Uterus (tissue), 4 donors: Measurements from ENCODE around the gene PLAU. TPM values are rescaled to one million over a fixed set of nuclear protein-coding genes. Genes with fewer than 3 reads are reported as not detected.

Source experiments
- DNase-seq, 2 donors: peaks; one replicate each; pipeline ENCODE4 v3.0.0-alpha.2; 2019 to 2020
- H3K27ac ChIP-seq, 2 donors: fragments of 200-600 bp; sonication (generic); 1 replicate in 1 of 2; 2 replicates in 1 of 2; pipeline ENCODE4 v1.5.1; 2016 to 2018
- H3K27me3 ChIP-seq, 2 donors: fragments of 200-600 bp; sonication (generic); one replicate each; pipeline ENCODE4 v1.5.1; 2018 to 2019; ENCODE audit warnings: control low read depth in 1 of 2
- H3K36me3 ChIP-seq, 2 donors: fragments of 200-600 bp; sonication (generic); one replicate each; pipeline ENCODE4 v1.5.1; 2019; ENCODE audit warnings: control low read depth in 1 of 2
- H3K4me1 ChIP-seq, 2 donors: fragments of 200-600 bp; sonication (generic); one replicate each; pipeline ENCODE4 v1.5.1; 2018 to 2019; ENCODE audit warnings: control low read depth in 1 of 2
- H3K4me3 ChIP-seq, 2 donors: fragments of 200-600 bp; sonication (generic); 1 replicate in 1 of 2; 2 replicates in 1 of 2; pipeline ENCODE4 v1.5.1; 2018 to 2019; ENCODE audit warnings: mild to moderate bottlenecking in 1 of 2
- H3K9me3 ChIP-seq, 2 donors: fragments of 200-600 bp; sonication (generic); one replicate each; pipeline ENCODE4 v1.5.1; 2019; ENCODE audit warnings: control low read depth in 1 of 2
- POLR2A ChIP-seq, 2 donors: fragments of 450-650 bp; IDR thresholded peaks; one replicate each; pipeline ENCODE4 v1.6.1; 2016; ENCODE audit warnings: antibody characterized with exemption in 2 of 2, mild to moderate bottlenecking in 1 of 2, moderate library complexity in 1 of 2
- intact Hi-C: fragments of 100-400 bp; cut with DNase I; formaldehyde crosslinking; loops from one replicate; pipeline ENCODE4 v1.15.1; 2023; ENCODE audit warnings: low total_unique reads
- total RNA-seq, 4 donors: library from RNA; depleted of rRNA in 3 of 4; stranded (reverse); fragments of >200 nt in 3 of 4; gene quantifications; one replicate each; pipeline versions ENCODE4 v1.1.0 to v1.2.4, GENCODE V29; 2014 to 2023
- TF ChIP-seq, protein P1 (sequence below), 4 experiments: fragments of 200-600 bp in 2 of 4; fragments of 450-650 bp in 2 of 4; sonication (generic) in 2 of 4; IDR thresholded peaks; one replicate each; pipeline ENCODE4 v1.5.1; 2016 to 2019; ENCODE audit warnings: antibody characterized with exemption in 4 of 4, mild to moderate bottlenecking in 2 of 4, moderate library complexity in 1 of 4
- donor health status: DM: yes; HTN: yes; CAD: no.

PLAU gene
- total RNA-seq, 4 donors from 2014 or later: 1.8 to 15.3 (median 9.0) TPM

DNA sequence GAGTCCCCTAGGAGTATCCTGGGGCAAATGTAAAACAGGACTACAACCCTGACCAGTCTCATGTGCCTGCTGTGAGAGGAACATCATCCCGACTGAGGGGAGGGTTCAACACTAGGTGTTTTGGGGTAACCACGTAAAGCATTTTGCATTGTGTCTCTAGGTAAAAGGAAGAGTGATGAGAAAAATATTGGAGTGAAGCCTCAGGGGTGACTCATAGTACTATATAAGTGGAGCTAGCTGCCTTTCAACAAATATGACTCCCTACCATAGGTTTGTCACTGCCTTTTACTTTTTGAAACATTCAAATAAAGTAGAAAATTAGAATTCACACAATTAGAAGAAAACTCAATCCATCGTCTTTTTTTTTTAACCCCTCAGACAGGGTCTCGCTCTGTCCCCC is 34.0 kb upstream of the PLAU start:
- TF ChIP-seq, protein P1, sequence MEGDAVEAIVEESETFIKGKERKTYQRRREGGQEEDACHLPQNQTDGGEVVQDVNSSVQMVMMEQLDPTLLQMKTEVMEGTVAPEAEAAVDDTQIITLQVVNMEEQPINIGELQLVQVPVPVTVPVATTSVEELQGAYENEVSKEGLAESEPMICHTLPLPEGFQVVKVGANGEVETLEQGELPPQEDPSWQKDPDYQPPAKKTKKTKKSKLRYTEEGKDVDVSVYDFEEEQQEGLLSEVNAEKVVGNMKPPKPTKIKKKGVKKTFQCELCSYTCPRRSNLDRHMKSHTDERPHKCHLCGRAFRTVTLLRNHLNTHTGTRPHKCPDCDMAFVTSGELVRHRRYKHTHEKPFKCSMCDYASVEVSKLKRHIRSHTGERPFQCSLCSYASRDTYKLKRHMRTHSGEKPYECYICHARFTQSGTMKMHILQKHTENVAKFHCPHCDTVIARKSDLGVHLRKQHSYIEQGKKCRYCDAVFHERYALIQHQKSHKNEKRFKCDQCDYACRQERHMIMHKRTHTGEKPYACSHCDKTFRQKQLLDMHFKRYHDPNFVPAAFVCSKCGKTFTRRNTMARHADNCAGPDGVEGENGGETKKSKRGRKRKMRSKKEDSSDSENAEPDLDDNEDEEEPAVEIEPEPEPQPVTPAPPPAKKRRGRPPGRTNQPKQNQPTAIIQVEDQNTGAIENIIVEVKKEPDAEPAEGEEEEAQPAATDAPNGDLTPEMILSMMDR (IDR thresholded peaks at IDR 0.05): no peak
- no peak for TF ChIP-seq POLR2A (IDR thresholded peaks at IDR 0.05)
- Histone ChIP-seq H3K4me1 (peaks cover 3 to 10% of the 10 kb centered on the region in 2 donors), H3K27me3 (no peaks in the 10 kb centered on the region), H3K36me3 (no peaks in the 10 kb centered on the region), H3K9me3 (no peaks in the 10 kb centered on the region), H3K4me3 (no peak overlapping the region), H3K27ac (peak overlapping the region; percentile 23 to 26)
- intact Hi-C loops: no loop called here
- DNase-seq: no peak

DNA sequence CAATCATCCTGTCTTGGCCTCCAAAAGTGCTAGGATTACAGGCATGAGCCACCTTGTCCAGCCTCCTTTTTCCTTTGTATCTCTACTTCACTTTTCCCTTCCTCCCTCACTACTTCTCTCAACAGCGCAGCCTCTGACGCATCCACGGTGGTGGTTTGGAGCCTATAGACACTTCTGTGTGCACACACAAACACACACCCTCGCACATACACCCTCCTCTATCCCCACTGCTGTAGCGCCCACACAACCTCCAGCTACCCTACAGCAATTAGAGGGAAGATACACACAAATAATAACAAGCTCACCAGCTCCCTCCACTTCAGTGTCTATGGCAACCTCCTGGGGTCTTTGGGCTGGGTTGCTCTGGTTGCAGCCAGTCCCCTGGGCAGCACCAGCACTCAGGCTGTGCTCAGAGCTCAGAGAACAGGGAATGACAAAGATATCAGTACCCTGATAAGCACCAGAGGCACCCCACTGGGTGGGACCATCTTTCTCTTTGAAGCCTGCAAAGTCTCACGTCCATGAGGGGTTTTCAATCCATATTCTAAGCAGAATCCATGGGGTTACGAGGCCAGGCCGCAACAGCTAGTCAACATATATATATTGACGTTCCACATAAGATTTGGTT is 33.3 kb upstream of the PLAU start:
- no peak for DNase-seq
- H3K27ac ChIP-seq: no peak overlapping the region
- intact Hi-C loops: loop anchor here (2.0 kb wide), 1 partner anchor 29 kb away; no protein-coding TSS in a partner anchor
- H3K4me1 ChIP-seq: peaks cover 3 to 10% of the 10 kb centered on the region in 2 donors
- no peaks in the 10 kb centered on the region for H3K36me3 ChIP-seq
- no peaks in the 10 kb centered on the region for H3K27me3 ChIP-seq
- H3K9me3 ChIP-seq: no peaks in the 10 kb centered on the region
- TF ChIP-seq, protein P1 (IDR thresholded peaks at IDR 0.05): no peak
- TF ChIP-seq POLR2A (IDR thresholded peaks at IDR 0.05): no peak
- H3K4me3 ChIP-seq: no peak overlapping the region

DNA sequence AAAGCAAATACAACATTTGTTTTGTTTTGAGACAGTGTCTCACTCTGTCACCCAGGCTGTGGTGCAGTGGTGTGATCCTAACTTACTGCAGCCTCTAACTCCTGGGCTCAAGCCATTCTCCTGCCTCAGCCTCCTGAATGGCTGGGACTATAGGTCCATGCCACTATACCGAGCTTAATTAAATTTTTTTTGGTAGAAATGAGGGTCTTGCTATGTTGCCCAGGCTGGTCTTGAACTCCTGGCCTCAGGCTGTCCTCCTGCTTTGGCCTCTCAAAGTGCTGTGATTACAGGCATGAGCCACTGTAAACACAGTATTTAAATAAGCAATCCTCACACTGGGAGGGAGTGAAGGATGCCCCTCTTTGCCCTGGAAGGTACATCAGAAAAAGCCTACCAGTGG is 32.6 kb upstream of the PLAU start:
- no peak for TF ChIP-seq POLR2A (IDR thresholded peaks at IDR 0.05)
- TF ChIP-seq, protein P1 (IDR thresholded peaks at IDR 0.05): no peak
- Histone ChIP-seq H3K4me3 (no peak overlapping the region), H3K36me3 (no peaks in the 10 kb centered on the region), H3K9me3 (no peaks in the 10 kb centered on the region), H3K27ac (no peak overlapping the region), H3K27me3 (no peaks in the 10 kb centered on the region), H3K4me1 (peaks cover 0 to 7% of the 10 kb centered on the region in 2 donors)
- intact Hi-C loops: loop anchor here (2.0 kb wide), 1 partner anchor 30 kb away; no protein-coding TSS in a partner anchor
- no peak for DNase-seq

DNA sequence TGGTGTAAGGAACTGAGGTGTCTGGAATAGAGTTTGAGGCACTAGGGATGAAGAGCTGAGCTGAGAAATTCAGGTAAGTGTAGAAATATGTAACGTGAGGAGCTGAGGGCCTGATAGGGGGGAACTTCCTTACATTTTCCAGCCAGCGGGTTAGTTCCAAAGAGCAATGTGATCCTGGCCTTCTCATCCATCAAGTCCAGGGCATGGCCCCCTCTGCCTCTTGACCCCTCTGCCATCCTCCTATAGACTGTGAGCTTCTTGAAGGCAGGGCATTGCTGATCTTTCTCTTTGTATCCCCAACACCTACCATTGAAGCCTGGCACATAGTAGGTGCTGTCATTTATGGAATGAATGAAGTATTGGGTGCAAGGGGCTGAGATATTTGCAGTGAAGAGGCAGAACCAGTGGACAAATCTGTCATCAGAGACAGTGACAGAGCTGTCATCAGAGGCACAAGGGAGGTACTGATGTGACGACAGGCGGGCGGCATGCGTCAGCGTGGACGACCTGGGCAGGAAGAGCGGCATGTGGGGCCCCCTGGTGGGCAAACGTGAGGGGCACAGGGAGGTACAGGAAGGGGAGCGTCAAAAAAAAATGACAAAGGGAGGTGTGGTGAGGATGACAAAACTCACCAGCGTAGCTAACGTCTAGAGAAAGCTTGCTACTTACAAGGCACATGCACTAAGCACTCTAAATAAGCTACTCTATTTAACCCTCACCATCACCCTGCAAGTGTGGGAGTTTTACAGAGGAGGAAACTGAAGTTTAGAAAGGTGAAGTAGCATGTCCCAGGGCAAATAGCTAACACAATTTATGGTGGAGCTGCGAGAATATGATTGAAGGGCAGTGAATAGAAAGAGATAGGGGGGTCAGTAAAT is 31.4 kb upstream of the PLAU start:
- Histone ChIP-seq H3K27ac (peak overlapping the region; percentile 7 to 35), H3K9me3 (no peaks in the 10 kb centered on the region), H3K27me3 (no peaks in the 10 kb centered on the region), H3K36me3 (no peaks in the 10 kb centered on the region), H3K4me1 (peaks cover 0 to 7% of the 10 kb centered on the region in 2 donors), H3K4me3 (no peak overlapping the region)
- TF ChIP-seq, protein P1 (IDR thresholded peaks at IDR 0.05): peak; percentile 92 to 99 (median 94)
- peak in 1 of 2 donors; percentile 6 for TF ChIP-seq POLR2A (IDR thresholded peaks at IDR 0.05)
- intact Hi-C loops: loop anchor here (2.0 kb wide), 1 partner anchor 31 kb away; no protein-coding TSS in a partner anchor
- peak; percentile 79 to 83 for DNase-seq
